ENCODE results near the gene OAF. TPM values are rescaled to one million over a fixed set of nuclear protein-coding genes. Genes with fewer than 3 reads are reported as not detected.

Gene OAF
- total RNA-seq, 2 experiments from 2014 or later, result 3.1 to 3.2 TPM

DNA sequence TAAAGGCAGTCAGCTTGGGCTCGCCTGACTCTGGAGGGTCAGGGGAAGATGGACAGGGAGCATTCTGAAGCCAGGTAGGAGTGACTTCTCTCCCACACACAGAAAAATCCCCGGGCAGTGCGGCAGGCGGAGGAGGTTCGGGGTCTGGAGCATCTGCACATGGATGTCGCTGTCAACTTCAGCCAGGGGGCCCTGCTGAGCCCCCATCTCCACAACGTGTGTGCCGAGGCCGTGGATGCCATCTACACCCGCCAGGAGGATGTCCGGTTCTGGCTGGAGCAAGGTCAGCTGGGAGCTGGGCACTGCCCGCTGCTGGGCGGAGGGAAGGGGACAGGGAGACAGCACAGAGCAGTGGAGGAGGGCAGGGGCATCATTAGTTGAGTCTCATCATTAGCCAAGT is 15.9 kb downstream of the OAF start:
- POLR2A ChIA-PET, result no interaction called here
- intact Hi-C loops (cut with DNase I, micrococcal nuclease), result loop anchor here in 1 of 2 experiments (2.0 kb wide), 1 partner anchor 26 kb away; no protein-coding TSS in a partner anchor
- CTCF ChIA-PET, result no interaction called here
- H3K9me3 ChIP-seq (ENCODE audit: control insufficient read depth in 1 of 2, insufficient read depth in 1 of 2, low read length in 2 of 2), result no peaks in the 10 kb centered on the region
- ATAC-seq (ENCODE audit: poor library complexity) (no peak), DNase-seq (no peak)
- Mint-ChIP-seq H3K27ac (no peak overlapping the region), H3K27me3 (peaks cover 7% of the 10 kb centered on the region), H3K9me3 (no peaks in the 10 kb centered on the region), H3K4me3 (no peak overlapping the region), H3K36me3 (ENCODE audit: low read depth) (no peaks in the 10 kb centered on the region), H3K4me1 (ENCODE audit: low read depth) (no peaks in the 10 kb centered on the region)
- no peak for TF ChIP-seq CTCF (IDR thresholded peaks at IDR 0.05)
- H3K36me3 ChIP-seq (ENCODE audit: insufficient read depth, low read length), result no peaks in the 10 kb centered on the region
- no peak overlapping the region for H3K27ac ChIP-seq (ENCODE audit: low read depth in 1 of 2, low read length in 2 of 2)
- H3K4me3 ChIP-seq (ENCODE audit: low read length), result no peak overlapping the region
- peaks cover 0 to 2% of the 10 kb centered on the region in 2 experiments for H3K27me3 ChIP-seq (ENCODE audit: control insufficient read depth in 1 of 2, insufficient read depth in 2 of 2, low read length in 2 of 2)
- no peaks in the 10 kb centered on the region for H3K4me1 ChIP-seq (ENCODE audit: insufficient read depth, low read length)

GRCh38 chr11:120227228-120227852 is 16.5 kb downstream of the OAF start:
- Histone ChIP-seq H3K27ac (ENCODE audit: low read depth in 1 of 2, low read length in 2 of 2) (no peak overlapping the region), H3K36me3 (ENCODE audit: insufficient read depth, low read length) (no peaks in the 10 kb centered on the region), H3K4me3 (ENCODE audit: low read length) (no peak overlapping the region), H3K27me3 (ENCODE audit: control insufficient read depth in 1 of 2, insufficient read depth in 2 of 2, low read length in 2 of 2) (peaks cover 0 to 6% of the 10 kb centered on the region in 2 experiments), H3K4me1 (ENCODE audit: insufficient read depth, low read length) (no peaks in the 10 kb centered on the region), H3K9me3 (ENCODE audit: control insufficient read depth in 1 of 2, insufficient read depth in 1 of 2, low read length in 2 of 2) (no peaks in the 10 kb centered on the region)
- ChIA-PET POLR2A (no interaction called here), CTCF (no interaction called here)
- Mint-ChIP-seq H3K4me1 (ENCODE audit: low read depth) (no peaks in the 10 kb centered on the region), H3K36me3 (ENCODE audit: low read depth) (no peaks in the 10 kb centered on the region), H3K9me3 (no peaks in the 10 kb centered on the region), H3K27ac (no peak overlapping the region), H3K27me3 (peaks cover 7% of the 10 kb centered on the region), H3K4me3 (no peak overlapping the region)
- TF ChIP-seq CTCF (IDR thresholded peaks at IDR 0.05), result no peak
- intact Hi-C loops (cut with DNase I, micrococcal nuclease), result loop anchor here in 1 of 2 experiments (2.0 kb wide), 1 partner anchor 27 kb away; no protein-coding TSS in a partner anchor
- ATAC-seq (ENCODE audit: poor library complexity), result no peak
- DNase-seq, result no peak

DNA sequence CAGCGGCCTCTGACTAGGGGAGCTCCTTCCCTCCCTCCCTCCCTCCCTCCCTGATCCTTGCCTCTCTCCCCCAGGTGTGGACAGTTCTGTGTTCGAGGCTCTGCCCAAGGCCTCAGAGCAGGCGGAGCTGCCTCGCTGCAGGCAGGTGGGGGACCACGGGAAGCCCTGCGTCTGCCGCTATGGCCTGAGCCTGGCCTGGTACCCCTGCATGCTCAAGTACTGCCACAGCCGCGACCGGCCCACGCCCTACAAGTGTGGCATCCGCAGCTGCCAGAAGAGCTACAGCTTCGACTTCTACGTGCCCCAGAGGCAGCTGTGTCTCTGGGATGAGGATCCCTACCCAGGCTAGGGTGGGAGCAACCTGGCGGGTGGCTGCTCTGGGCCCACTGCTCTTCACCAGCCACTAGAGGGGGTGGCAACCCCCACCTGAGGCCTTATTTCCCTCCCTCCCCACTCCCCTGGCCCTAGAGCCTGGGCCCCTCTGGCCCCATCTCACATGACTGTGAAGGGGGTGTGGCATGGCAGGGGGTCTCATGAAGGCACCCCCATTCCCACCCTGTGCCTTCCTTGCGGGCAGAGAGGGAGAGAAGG is 18.1 kb downstream of the OAF start:
- H3K27me3 Mint-ChIP-seq, result peaks cover 19% of the 10 kb centered on the region
- no peak for TF ChIP-seq CTCF (IDR thresholded peaks at IDR 0.05)

More for the DNA sequence above, 18.1 kb downstream of the OAF start:
- Histone ChIP-seq H3K27ac (ENCODE audit: low read depth in 1 of 2, low read length in 2 of 2) (no peak overlapping the region), H3K36me3 (ENCODE audit: insufficient read depth, low read length) (no peaks in the 10 kb centered on the region), H3K4me1 (ENCODE audit: insufficient read depth, low read length) (no peaks in the 10 kb centered on the region), H3K27me3 (ENCODE audit: control insufficient read depth in 1 of 2, insufficient read depth in 2 of 2, low read length in 2 of 2) (peaks cover 0 to 6% of the 10 kb centered on the region in 2 experiments), H3K4me3 (ENCODE audit: low read length) (no peak overlapping the region), H3K9me3 (ENCODE audit: control insufficient read depth in 1 of 2, insufficient read depth in 1 of 2, low read length in 2 of 2) (no peaks in the 10 kb centered on the region)
- Mint-ChIP-seq H3K9me3 (no peaks in the 10 kb centered on the region), H3K4me3 (no peak overlapping the region), H3K36me3 (ENCODE audit: low read depth) (no peaks in the 10 kb centered on the region), H3K4me1 (ENCODE audit: low read depth) (no peaks in the 10 kb centered on the region), H3K27ac (no peak overlapping the region)
- ATAC-seq (ENCODE audit: poor library complexity) (no peak), DNase-seq (no peak)
- ChIA-PET POLR2A (no interaction called here), CTCF (no interaction called here)
- intact Hi-C loops (cut with DNase I, micrococcal nuclease), result loop anchor here in 1 of 2 experiments (2.0 kb wide), 1 partner anchor 56 kb away; no protein-coding TSS in a partner anchor
